SU-DHL-6 (cell line): Measurements from ENCODE around the gene RHEB.

Experiments used
- CTCF ChIP-seq: fragments of 200-600 bp; sonication (generic); IDR thresholded peaks from one replicate; pipeline ENCODE4 v1.5.1; 2017; ENCODE audit warnings: antibody characterized with exemption, mild to moderate bottlenecking, low read length, moderate library complexity; ENCODE audit not compliant: insufficient read depth, poor library complexity, severe bottlenecking
- EZH2phosphoT487 ChIP-seq: fragments of 200-600 bp; sonication (generic), shearing (Covaris generic); conservative IDR thresholded peaks from 2 replicates; pipeline ENCODE4 v1.6.1; 2018; ENCODE audit warnings: mild to moderate bottlenecking, antibody characterized with exemption, low read length, moderate library complexity, mixed read lengths

- TF ChIP-seq CTCF (no peak), EZH2phosphoT487 (no peak)
Observed at GRCh38 chr7:151505836-151506468, 13.7 kb downstream of the RHEB start.
